ENCODE data around the gene RBL1.

DNA sequence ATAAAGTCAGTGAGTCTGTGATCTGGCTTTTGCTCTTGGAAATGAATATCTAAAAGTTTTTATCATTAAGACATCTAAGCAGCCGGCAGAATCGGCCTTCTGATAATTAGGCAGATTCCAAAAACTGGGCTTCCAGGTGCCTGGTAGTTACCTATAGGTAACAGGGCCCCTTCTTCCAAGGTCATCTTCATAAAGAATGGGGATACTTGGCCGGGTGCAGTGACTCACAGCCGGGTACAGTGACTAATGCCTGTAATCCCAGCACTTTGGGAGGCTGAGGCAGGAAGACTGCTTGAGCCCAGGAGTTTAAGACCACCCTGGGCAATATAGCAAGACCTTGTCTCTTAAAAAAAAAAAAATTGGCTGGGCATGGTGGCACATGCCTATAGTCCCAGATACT is 12.9 kb upstream of the RBL1 start:
- TF ChIP-seq EZH2phosphoT487 (IDR thresholded peaks at IDR 0.05; ENCODE audit: insufficient read depth, low read depth): no peak
- TF ChIP-seq EZH2 (IDR thresholded peaks at IDR 0.05; ENCODE audit: insufficient read depth, poor library complexity, severe bottlenecking): no peak
